ENCODE results near the gene TFCP2L1. TPM values are rescaled to one million over a fixed set of nuclear protein-coding genes. Genes with fewer than 3 reads are reported as not detected.

TFCP2L1 gene
- total and polyA plus RNA-seq, 2 experiments from 2014 or later = 0.94 to 6.4 TPM

DNA sequence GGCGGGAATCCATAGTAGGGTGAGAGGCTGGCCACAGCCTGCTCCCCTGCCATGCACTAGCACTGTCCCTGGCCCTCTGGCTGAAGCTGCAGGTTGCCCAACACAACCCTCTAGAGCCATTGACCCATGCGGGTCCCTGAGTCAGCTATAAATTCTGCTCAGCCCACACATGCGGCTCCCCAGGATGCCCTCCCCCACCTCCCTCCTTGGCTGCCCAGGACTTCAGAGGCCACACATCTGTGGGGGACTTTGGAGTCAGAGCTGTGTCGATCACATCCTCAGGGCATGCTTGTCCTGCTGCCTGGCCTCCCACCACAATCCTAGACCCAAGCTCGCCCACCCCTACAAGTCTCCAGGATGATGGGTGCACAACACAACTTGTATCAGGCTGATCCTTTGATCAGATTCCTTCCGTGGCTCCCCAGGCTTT, 97.0 kb downstream of the TFCP2L1 start:
- ATAC-seq = no peak
- H3K4me1 ChIP-seq (ENCODE audit: insufficient read depth) = no peaks in the 10 kb centered on the region
- no peak overlapping the region for H3K4me2 ChIP-seq
- H3F3A ChIP-seq (replicated peaks; ENCODE audit: low read depth) = no peaks in the 10 kb centered on the region
- H3K36me3 Mint-ChIP-seq (ENCODE audit: low read depth) = no peaks in the 10 kb centered on the region
- H3K9me2 ChIP-seq (ENCODE audit: insufficient read depth) = no peaks in the 10 kb centered on the region
- H3K9me3 Mint-ChIP-seq = no peaks in the 10 kb centered on the region
- DNase-seq (ENCODE audit: low spot score) = no peak
- H3K27me3 Mint-ChIP-seq (ENCODE audit: insufficient read depth, low read depth, poor library complexity) = peaks cover 18% of the 10 kb centered on the region
- H3K4me1 Mint-ChIP-seq = peaks cover 6% of the 10 kb centered on the region
- H3K27me3 ChIP-seq (ENCODE audit: insufficient read depth) = no peaks in the 10 kb centered on the region
- H3K79me2 ChIP-seq (replicated peaks; ENCODE audit: insufficient read depth) = no peaks in the 10 kb centered on the region
- no peak overlapping the region for H2AFZ ChIP-seq
- H3K36me3 ChIP-seq (ENCODE audit: insufficient read depth) = no peaks in the 10 kb centered on the region
- H3K4me3 Mint-ChIP-seq = no peak overlapping the region
- H3K27ac ChIP-seq (ENCODE audit: low read depth) = no peak overlapping the region
- H4K20me1 ChIP-seq (replicated peaks; ENCODE audit: insufficient read depth) = no peaks in the 10 kb centered on the region; the same call in 1 of the 2 replicates
- TF ChIP-seq ZNF114 (CRISPR knock-in tag; IDR thresholded peaks at IDR 0.05) (no peak), CREB1 (CRISPR knock-in tag; IDR thresholded peaks at IDR 0.05; ENCODE audit: low read depth) (no peak)
- H3K4me3 ChIP-seq = no peak overlapping the region
- no peak overlapping the region for H3K27ac Mint-ChIP-seq

DNA sequence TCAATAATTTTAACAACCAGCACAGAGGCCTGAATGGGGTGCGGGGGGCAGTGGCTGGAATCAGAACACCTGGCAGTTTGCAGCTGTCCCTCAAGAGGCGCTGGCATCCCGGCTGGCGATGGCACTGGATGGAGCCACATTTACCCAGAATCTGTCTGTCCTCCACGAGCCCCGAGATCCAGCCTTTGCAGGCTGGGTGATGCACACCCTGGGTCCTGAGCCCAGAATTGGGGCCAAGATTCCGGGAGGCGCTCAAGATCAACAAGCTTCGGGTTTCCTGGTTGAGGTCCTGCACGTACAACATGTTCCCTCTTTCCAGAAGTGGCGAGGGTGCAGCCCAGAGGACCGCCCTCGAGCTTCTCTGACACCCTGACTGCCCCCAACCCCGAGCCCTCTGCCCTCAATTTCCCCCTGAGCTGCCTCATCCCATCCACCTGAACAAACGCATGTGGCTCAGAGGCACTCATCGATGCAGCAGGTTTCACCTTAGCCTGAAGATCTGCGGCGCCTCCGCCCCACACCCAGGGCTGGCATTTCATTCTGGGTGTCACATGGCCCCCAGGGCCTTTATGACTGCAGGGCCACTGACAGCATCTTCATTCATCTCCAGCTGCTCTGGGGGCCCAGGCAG, 97.5 kb downstream of the TFCP2L1 start:
- Histone ChIP-seq H3K27me3 (ENCODE audit: insufficient read depth) (no peaks in the 10 kb centered on the region), H3K4me1 (ENCODE audit: insufficient read depth) (no peaks in the 10 kb centered on the region), H2AFZ (no peak overlapping the region), H3K9me2 (ENCODE audit: insufficient read depth) (no peaks in the 10 kb centered on the region), H3F3A (replicated peaks; ENCODE audit: low read depth) (no peaks in the 10 kb centered on the region), H3K27ac (ENCODE audit: low read depth) (no peak overlapping the region), H3K4me2 (no peak overlapping the region), H3K79me2 (replicated peaks; ENCODE audit: insufficient read depth) (no peaks in the 10 kb centered on the region), H3K4me3 (no peak overlapping the region), H3K36me3 (ENCODE audit: insufficient read depth) (no peaks in the 10 kb centered on the region), H4K20me1 (replicated peaks; ENCODE audit: insufficient read depth) (no peaks in the 10 kb centered on the region)
- Mint-ChIP-seq H3K27me3 (ENCODE audit: insufficient read depth, low read depth, poor library complexity) (peaks cover 14% of the 10 kb centered on the region), H3K27ac (no peak overlapping the region), H3K9me3 (no peaks in the 10 kb centered on the region), H3K36me3 (ENCODE audit: low read depth) (no peaks in the 10 kb centered on the region), H3K4me1 (peaks cover 6% of the 10 kb centered on the region), H3K4me3 (no peak overlapping the region)
- ATAC-seq (no peak), DNase-seq (ENCODE audit: low spot score) (no peak)
- TF ChIP-seq POLR2AphosphoS5 (IDR thresholded peaks at IDR 0.05; ENCODE audit: low read depth) (no peak), JUNB (IDR thresholded peaks at IDR 0.05; ENCODE audit: unreplicated experiment) (no peak), STAT1 (IDR thresholded peaks at IDR 0.05; ENCODE audit: unreplicated experiment) (no peak), CREB1 (CRISPR knock-in tag; IDR thresholded peaks at IDR 0.05; ENCODE audit: low read depth) (no peak), ZNF114 (CRISPR knock-in tag; IDR thresholded peaks at IDR 0.05) (no peak), ZNF331 (CRISPR knock-in tag; IDR thresholded peaks at IDR 0.05; ENCODE audit: low read depth) (no peak), EZH2phosphoT487 (IDR thresholded peaks at IDR 0.05; ENCODE audit: unreplicated experiment) (no peak), EZH2 (IDR thresholded peaks at IDR 0.05; ENCODE audit: low read depth, unreplicated experiment) (no peak), ZNF462 (CRISPR knock-in tag; IDR thresholded peaks at IDR 0.05) (no peak)
- TF ChIP-seq, protein P1, sequence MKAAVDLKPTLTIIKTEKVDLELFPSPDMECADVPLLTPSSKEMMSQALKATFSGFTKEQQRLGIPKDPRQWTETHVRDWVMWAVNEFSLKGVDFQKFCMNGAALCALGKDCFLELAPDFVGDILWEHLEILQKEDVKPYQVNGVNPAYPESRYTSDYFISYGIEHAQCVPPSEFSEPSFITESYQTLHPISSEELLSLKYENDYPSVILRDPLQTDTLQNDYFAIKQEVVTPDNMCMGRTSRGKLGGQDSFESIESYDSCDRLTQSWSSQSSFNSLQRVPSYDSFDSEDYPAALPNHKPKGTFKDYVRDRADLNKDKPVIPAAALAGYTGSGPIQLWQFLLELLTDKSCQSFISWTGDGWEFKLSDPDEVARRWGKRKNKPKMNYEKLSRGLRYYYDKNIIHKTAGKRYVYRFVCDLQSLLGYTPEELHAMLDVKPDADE (IDR thresholded peaks at IDR 0.05) = no peak
- TF ChIP-seq, protein P2, sequence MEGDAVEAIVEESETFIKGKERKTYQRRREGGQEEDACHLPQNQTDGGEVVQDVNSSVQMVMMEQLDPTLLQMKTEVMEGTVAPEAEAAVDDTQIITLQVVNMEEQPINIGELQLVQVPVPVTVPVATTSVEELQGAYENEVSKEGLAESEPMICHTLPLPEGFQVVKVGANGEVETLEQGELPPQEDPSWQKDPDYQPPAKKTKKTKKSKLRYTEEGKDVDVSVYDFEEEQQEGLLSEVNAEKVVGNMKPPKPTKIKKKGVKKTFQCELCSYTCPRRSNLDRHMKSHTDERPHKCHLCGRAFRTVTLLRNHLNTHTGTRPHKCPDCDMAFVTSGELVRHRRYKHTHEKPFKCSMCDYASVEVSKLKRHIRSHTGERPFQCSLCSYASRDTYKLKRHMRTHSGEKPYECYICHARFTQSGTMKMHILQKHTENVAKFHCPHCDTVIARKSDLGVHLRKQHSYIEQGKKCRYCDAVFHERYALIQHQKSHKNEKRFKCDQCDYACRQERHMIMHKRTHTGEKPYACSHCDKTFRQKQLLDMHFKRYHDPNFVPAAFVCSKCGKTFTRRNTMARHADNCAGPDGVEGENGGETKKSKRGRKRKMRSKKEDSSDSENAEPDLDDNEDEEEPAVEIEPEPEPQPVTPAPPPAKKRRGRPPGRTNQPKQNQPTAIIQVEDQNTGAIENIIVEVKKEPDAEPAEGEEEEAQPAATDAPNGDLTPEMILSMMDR (conservative IDR thresholded peaks at IDR 0.05; ENCODE audit: low read depth in 2 of 2) = no peak

All from GM23338 (cell line).